KMS-11 (cell line): ENCODE results near the gene ZBTB7C.

Source experiments
- H2AFZ ChIP-seq: fragments of 200-600 bp; sonication (generic); 2 replicates; pipeline ENCODE4 v1.6.1; 2016; ENCODE audit warnings: antibody characterized with exemption, mixed run types, low read depth
- H3K27ac ChIP-seq: fragments of 200-600 bp; sonication (generic); 2 replicates; pipeline ENCODE4 v1.6.1; 2016; ENCODE audit warnings: mild to moderate bottlenecking, mixed run types
- H3K27me3 ChIP-seq: fragments of 200-600 bp; sonication (generic); 2 replicates; pipeline ENCODE4 v1.6.1; 2017; ENCODE audit warnings: mild to moderate bottlenecking, low read depth, mixed run types, moderate library complexity; ENCODE audit not compliant: insufficient read depth
- H3K36me3 ChIP-seq: fragments of 200-600 bp; sonication (generic); 2 replicates; pipeline ENCODE4 v1.6.1; 2017; ENCODE audit warnings: mild to moderate bottlenecking, mixed run types; ENCODE audit not compliant: insufficient read depth
- H3K4me1 ChIP-seq: fragments of 200-600 bp; sonication (generic); 2 replicates; pipeline ENCODE4 v1.6.1; 2016; ENCODE audit warnings: mild to moderate bottlenecking, low read depth, mixed run types; ENCODE audit not compliant: poor library complexity, severe bottlenecking
- H3K4me2 ChIP-seq: fragments of 200-600 bp; sonication (generic); 2 replicates; pipeline ENCODE4 v1.7.0; 2016; ENCODE audit warnings: mild to moderate bottlenecking, mixed run types
- H3K4me3 ChIP-seq: fragments of 200-600 bp; sonication (generic); IDR thresholded peaks from 2 replicates; pipeline ENCODE4 v1.6.1; 2017; ENCODE audit warnings: low read depth, low read length, mixed read lengths; ENCODE audit not compliant: insufficient read depth
- H3K79me2 ChIP-seq: fragments of 200-600 bp; sonication (generic); 2 replicates; pipeline ENCODE4 v1.6.1; 2016; ENCODE audit warnings: low read depth, mixed run types; ENCODE audit not compliant: insufficient read depth
- H3K9ac ChIP-seq: fragments of 200-600 bp; sonication (generic); 2 replicates; pipeline ENCODE4 v1.6.1; 2016; ENCODE audit warnings: mild to moderate bottlenecking, mixed run types
- H4K20me1 ChIP-seq: fragments of 200-600 bp; sonication (generic); 2 replicates; pipeline ENCODE4 v1.6.1; 2016; ENCODE audit warnings: mild to moderate bottlenecking, mixed run types; ENCODE audit not compliant: insufficient read depth
- CTCF ChIP-seq: fragments of 200-600 bp; sonication (generic); conservative IDR thresholded peaks from 2 replicates; pipeline ENCODE4 v1.6.1; 2017; ENCODE audit warnings: low read depth, mild to moderate bottlenecking, antibody characterized with exemption, low read length, moderate library complexity, mixed read lengths

ZBTB7C gene

GRCh38 chr18:48152549-48152948 is 256.6 kb downstream of the ZBTB7C start:
- Histone ChIP-seq H3K27me3 (no peaks in the 10 kb centered on the region), H3K4me1 (no peaks in the 10 kb centered on the region), H2AFZ (no peak overlapping the region), H3K79me2 (no peaks in the 10 kb centered on the region), H4K20me1 (no peaks in the 10 kb centered on the region), H3K4me3 (no peak overlapping the region), H3K27ac (no peak overlapping the region), H3K9ac (no peak overlapping the region), H3K36me3 (no peaks in the 10 kb centered on the region), H3K4me2 (no peak overlapping the region)
- TF ChIP-seq CTCF, result no peak

GRCh38 chr18:48151421-48152065 is 257.6 kb downstream of the ZBTB7C start:
- Histone ChIP-seq H3K4me2 (no peak overlapping the region), H3K9ac (no peak overlapping the region)
- TF ChIP-seq CTCF, result no peak

GRCh38 chr18:48149020-48149685 is 260.0 kb downstream of the ZBTB7C start:
- Histone ChIP-seq H3K9ac (no peak overlapping the region), H3K4me2 (no peak overlapping the region), H3K4me3 (no peak overlapping the region), H3K36me3 (no peaks in the 10 kb centered on the region), H3K27ac (no peak overlapping the region), H3K27me3 (no peaks in the 10 kb centered on the region), H2AFZ (no peak overlapping the region), H3K79me2 (no peaks in the 10 kb centered on the region), H4K20me1 (no peaks in the 10 kb centered on the region), H3K4me1 (no peaks in the 10 kb centered on the region)
- TF ChIP-seq CTCF, result no peak

More at GRCh38 chr18:48151421-48152065, 257.6 kb downstream of the ZBTB7C start:
- H3K27me3 ChIP-seq, result no peaks in the 10 kb centered on the region
- no peak overlapping the region for H2AFZ ChIP-seq
- no peaks in the 10 kb centered on the region for H3K79me2 ChIP-seq
- H3K4me1 ChIP-seq, result no peaks in the 10 kb centered on the region
- H3K36me3 ChIP-seq, result no peaks in the 10 kb centered on the region
- no peak overlapping the region for H3K27ac ChIP-seq
- H3K4me3 ChIP-seq, result no peak overlapping the region
- H4K20me1 ChIP-seq, result no peaks in the 10 kb centered on the region

- Histone ChIP-seq H3K27me3 (no peaks in the 10 kb centered on the region), H3K4me2 (no peak overlapping the region)
Observed at GRCh38 chr18:48142994-48143393, 266.2 kb downstream of the ZBTB7C start.

More at GRCh38 chr18:48142994-48143393, 266.2 kb downstream of the ZBTB7C start:
- Histone ChIP-seq H3K27ac (no peak overlapping the region), H3K4me3 (no peak overlapping the region), H3K79me2 (no peaks in the 10 kb centered on the region), H3K9ac (no peak overlapping the region), H3K36me3 (no peaks in the 10 kb centered on the region), H3K4me1 (no peaks in the 10 kb centered on the region), H4K20me1 (no peaks in the 10 kb centered on the region), H2AFZ (no peak overlapping the region)
- TF ChIP-seq CTCF, result no peak
